ENCODE results near the gene PEAR1.

The PEAR1 gene

GRCh38 chr1:156897078-156897825 lies 3.7 kb downstream of the PEAR1 start:
- no peak for DNase-seq (ENCODE audit: low spot score)
- in situ Hi-C loops (cut with MboI; ENCODE audit: low pct_unique_long_range_greater_than_20kb, low sequenced_read_pairs, unreplicated experiment), result no loop called here
- no peak for TF ChIP-seq CTCF (IDR thresholded peaks at IDR 0.05; ENCODE audit: extremely low read depth, insufficient read depth, missing control alignments)

DNA sequence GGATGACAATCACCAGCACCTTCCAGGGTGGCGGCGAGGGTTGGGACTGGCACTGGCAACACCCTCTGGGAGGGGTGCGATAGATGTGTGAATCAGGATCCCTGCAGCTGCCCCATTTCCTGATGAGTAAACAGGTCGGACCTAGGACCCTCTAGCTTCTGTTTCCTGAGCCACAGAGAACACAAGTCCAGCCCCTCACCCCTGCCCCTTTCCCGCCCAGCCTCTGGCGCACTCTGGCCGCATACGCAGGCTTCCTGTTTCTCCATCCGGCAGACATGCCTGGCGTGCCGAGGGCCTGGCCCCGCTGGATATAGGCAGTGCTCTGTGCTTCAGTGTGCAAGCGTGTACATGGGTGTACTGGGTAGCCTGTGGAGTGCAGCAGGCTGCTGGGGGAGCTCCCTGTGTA lies 4.6 kb downstream of the PEAR1 start:
- in situ Hi-C loops (cut with MboI; ENCODE audit: low pct_unique_long_range_greater_than_20kb, low sequenced_read_pairs, unreplicated experiment), result no loop called here
- no peak for TF ChIP-seq CTCF (IDR thresholded peaks at IDR 0.05; ENCODE audit: extremely low read depth, insufficient read depth, missing control alignments)
- no peak for DNase-seq (ENCODE audit: low spot score)

DNA sequence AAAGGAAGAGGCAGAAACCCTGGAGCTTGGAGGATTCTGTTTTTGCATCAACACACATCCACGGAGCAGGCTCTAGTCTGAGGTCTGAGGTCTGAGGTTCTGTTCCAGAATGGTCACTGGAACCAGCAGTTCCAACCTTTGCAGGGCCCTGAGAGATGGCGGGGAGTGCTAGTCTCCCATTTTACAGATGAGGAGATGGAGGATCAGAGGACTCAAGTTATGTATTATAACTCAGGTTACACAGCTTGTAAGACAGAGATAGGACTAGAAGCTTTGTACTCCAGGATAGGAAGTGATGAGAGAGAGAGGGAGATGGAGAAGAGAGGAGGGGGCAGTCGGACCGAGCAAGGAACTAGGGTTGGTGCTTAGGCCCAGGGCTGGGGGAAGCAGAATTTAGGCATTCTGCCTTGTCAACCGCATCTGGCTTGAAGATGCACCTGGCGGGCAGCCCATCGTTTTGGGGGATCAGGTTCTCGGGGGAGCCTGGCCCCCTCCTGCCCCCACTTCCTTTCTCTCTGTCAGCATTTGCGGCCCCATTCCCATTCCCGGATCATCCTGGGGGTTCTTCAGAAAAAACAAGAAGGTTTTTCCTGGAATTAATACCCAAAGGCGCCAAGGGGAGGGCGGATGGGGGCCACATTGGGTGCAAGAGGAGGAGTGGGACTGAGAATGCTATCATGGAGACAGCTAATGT lies 5.6 kb downstream of the PEAR1 start:
- in situ Hi-C loops (cut with MboI; ENCODE audit: low pct_unique_long_range_greater_than_20kb, low sequenced_read_pairs, unreplicated experiment), result no loop called here
- no peak for DNase-seq (ENCODE audit: low spot score)
- no peak for TF ChIP-seq CTCF (IDR thresholded peaks at IDR 0.05; ENCODE audit: extremely low read depth, insufficient read depth, missing control alignments)

- DNase-seq (ENCODE audit: low spot score), result no peak
- in situ Hi-C loops (cut with MboI; ENCODE audit: low pct_unique_long_range_greater_than_20kb, low sequenced_read_pairs, unreplicated experiment), result no loop called here
These were observed 6.6 kb downstream of the PEAR1 start for GRCh38 chr1:156899956-156900718.

GRCh38 chr1:156900896-156901589 lies 7.5 kb downstream of the PEAR1 start:
- TF ChIP-seq CTCF (IDR thresholded peaks at IDR 0.05; ENCODE audit: extremely low read depth, insufficient read depth, missing control alignments), result no peak
- DNase-seq (ENCODE audit: low spot score), result no peak
- in situ Hi-C loops (cut with MboI; ENCODE audit: low pct_unique_long_range_greater_than_20kb, low sequenced_read_pairs, unreplicated experiment), result no loop called here

More at GRCh38 chr1:156899956-156900718, 6.6 kb downstream of the PEAR1 start:
- TF ChIP-seq CTCF (IDR thresholded peaks at IDR 0.05; ENCODE audit: extremely low read depth, insufficient read depth, missing control alignments), result no peak

DNA sequence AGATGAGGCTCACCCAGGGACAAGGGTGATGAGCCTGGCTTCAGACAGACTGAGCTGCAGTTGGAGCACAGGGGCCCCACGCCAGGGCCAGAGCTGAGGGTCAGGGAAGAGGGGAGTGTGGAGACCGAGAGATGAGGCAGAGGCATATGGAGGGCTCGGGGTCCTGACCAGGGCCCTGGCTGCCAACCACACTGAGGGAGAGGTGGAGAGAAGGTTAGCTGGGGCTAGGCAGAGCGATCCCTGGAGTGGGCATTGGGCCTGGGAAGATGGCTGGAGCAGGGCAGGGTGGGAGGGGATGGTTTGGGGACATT lies 8.0 kb downstream of the PEAR1 start:
- in situ Hi-C loops (cut with MboI; ENCODE audit: low pct_unique_long_range_greater_than_20kb, low sequenced_read_pairs, unreplicated experiment), result no loop called here
- no peak for DNase-seq (ENCODE audit: low spot score)
- no peak for TF ChIP-seq CTCF (IDR thresholded peaks at IDR 0.05; ENCODE audit: extremely low read depth, insufficient read depth, missing control alignments)
